ENCODE measurements around the gene NUP54. TPM values are rescaled to one million over a fixed set of nuclear protein-coding genes. Genes with fewer than 3 reads are reported as not detected.
A peak's percentile ranks its signal among the peaks of the same experiment; 100 is the strongest.

Gene NUP54
- total and polyA plus RNA-seq, 2 experiments from 2014 or later = 37.6 to 47.3 TPM

DNA sequence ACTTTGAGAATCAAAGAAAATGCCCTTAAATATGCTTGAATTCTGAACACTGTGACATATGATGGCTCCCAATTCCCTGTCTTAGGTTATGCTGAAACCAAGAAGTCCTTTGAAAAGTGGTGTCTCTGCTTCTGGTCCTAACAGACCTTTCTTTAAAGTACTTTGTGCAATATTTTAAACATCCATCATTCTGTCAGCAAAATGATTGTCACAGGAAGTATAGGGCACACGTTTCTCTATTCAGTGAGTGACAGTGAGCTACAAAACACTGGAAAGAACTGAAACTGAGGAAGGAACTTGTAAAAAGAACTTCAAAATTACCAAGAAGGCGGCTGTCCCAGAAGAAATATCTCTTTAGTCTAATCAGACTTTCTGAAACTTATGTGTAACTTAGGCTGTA lies 12.2 kb upstream of the NUP54 start:
- no peak for DNase-seq
- no peak overlapping the region for H3K4me2 ChIP-seq (ENCODE audit: unreplicated experiment)
- in situ Hi-C loops (cut with MboI) = no loop called here
- TF ChIP-seq EZH2phosphoT487 (IDR thresholded peaks at IDR 0.05; ENCODE audit: insufficient read depth, low read depth) (no peak), EZH2 (IDR thresholded peaks at IDR 0.05; ENCODE audit: insufficient read depth, poor library complexity, severe bottlenecking) (no peak)
- H2AFZ ChIP-seq = no peak overlapping the region
- WGBS, 2 experiments (ENCODE audit: low coverage in 1 of 2, low lambda C conversion rate in 2 of 2, missing lambda C conversion rate in 2 of 2) = 42 to 44% methylated on average over 2 of the region's 2 CpGs
- H3K9me3 ChIP-seq (ENCODE audit: low read depth) = no peaks in the 10 kb centered on the region
- no peaks in the 10 kb centered on the region for H3K27me3 ChIP-seq (replicated peaks; ENCODE audit: insufficient read depth)
- peaks cover 43% of the 10 kb centered on the region for H3K36me3 ChIP-seq (ENCODE audit: low read depth)
- H3K9me2 ChIP-seq (ENCODE audit: insufficient read depth) = no peaks in the 10 kb centered on the region
- no peak overlapping the region for H3K9ac ChIP-seq
- peaks cover 10% of the 10 kb centered on the region; the same call in 1 of the 2 replicates for H3F3A ChIP-seq (ENCODE audit: insufficient read depth)
- no peaks in the 10 kb centered on the region for H3K4me1 ChIP-seq (ENCODE audit: insufficient read depth)
- H3K4me3 ChIP-seq = no peak overlapping the region
- H3K79me2 ChIP-seq (ENCODE audit: insufficient read depth) = no peaks in the 10 kb centered on the region
- no peak overlapping the region for H3K27ac ChIP-seq
- no peaks in the 10 kb centered on the region for H4K20me1 ChIP-seq (ENCODE audit: insufficient read depth)

DNA sequence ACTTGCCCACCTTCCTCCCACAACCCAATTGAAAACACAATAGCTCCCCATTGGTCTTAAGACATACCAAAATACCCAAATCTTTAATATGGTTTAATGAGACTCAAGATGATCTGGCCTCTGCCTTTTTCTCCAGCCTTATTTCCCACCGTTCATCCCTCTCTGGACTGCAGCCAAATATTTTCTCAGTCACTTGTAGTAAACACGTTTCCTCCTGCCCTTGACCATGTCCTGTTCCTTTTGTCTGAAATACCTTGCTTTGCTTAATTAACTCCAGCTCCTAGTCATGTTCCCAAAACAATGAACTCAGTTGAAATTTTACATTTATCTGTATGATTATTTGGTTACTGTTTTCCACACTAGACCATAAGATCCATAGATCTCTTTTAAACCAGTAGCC lies 8.4 kb upstream of the NUP54 start:
- Histone ChIP-seq H3K4me2 (ENCODE audit: unreplicated experiment) (no peak overlapping the region), H3F3A (ENCODE audit: insufficient read depth) (peaks cover 13% of the 10 kb centered on the region; the same call in 1 of the 2 replicates), H3K79me2 (ENCODE audit: insufficient read depth) (no peaks in the 10 kb centered on the region), H3K9me3 (ENCODE audit: low read depth) (no peaks in the 10 kb centered on the region), H3K9me2 (ENCODE audit: insufficient read depth) (no peaks in the 10 kb centered on the region), H3K27ac (no peak overlapping the region), H4K20me1 (ENCODE audit: insufficient read depth) (no peaks in the 10 kb centered on the region), H3K9ac (no peak overlapping the region), H3K4me3 (no peak overlapping the region), H3K27me3 (replicated peaks; ENCODE audit: insufficient read depth) (no peaks in the 10 kb centered on the region), H3K4me1 (ENCODE audit: insufficient read depth) (no peaks in the 10 kb centered on the region), H2AFZ (no peak overlapping the region), H3K36me3 (ENCODE audit: low read depth) (peaks cover 21% of the 10 kb centered on the region; the same call in 1 of the 2 replicates)
- peak; percentile 2 for DNase-seq
- in situ Hi-C loops (cut with MboI) = no loop called here
- no peak for TF ChIP-seq EZH2 (IDR thresholded peaks at IDR 0.05; ENCODE audit: insufficient read depth, poor library complexity, severe bottlenecking)
- TF ChIP-seq EZH2phosphoT487 (IDR thresholded peaks at IDR 0.05; ENCODE audit: insufficient read depth, low read depth) = no peak
- 13 to 18% methylated on average over 2 of the region's 2 CpGs for WGBS, 2 experiments (ENCODE audit: low coverage in 1 of 2, low lambda C conversion rate in 2 of 2, missing lambda C conversion rate in 2 of 2)

DNA sequence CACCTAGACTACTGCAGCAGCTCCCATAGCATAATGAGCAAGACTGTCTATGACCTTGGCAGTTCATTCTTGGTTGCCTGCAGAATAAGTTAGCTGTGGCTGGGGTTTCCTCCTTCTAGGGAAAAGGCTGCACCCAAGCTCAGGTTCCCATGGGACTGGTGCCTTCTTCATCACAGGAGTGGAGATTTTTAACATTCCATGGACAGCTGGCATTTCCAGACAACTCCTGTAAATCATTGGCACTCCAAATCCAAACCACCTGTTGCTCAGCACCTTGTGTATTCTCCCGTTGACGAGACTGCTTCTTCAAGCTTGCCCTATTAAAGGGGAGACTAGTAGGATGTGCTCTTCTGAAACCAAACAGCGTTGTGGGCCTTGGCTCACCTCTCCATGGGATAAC lies 7.8 kb upstream of the NUP54 start:
- H3K4me2 ChIP-seq (ENCODE audit: unreplicated experiment) = no peak overlapping the region
- no peaks in the 10 kb centered on the region for H3K4me1 ChIP-seq (ENCODE audit: insufficient read depth)
- H4K20me1 ChIP-seq (ENCODE audit: insufficient read depth) = no peaks in the 10 kb centered on the region
- TF ChIP-seq EZH2phosphoT487 (IDR thresholded peaks at IDR 0.05; ENCODE audit: insufficient read depth, low read depth) (no peak), EZH2 (IDR thresholded peaks at IDR 0.05; ENCODE audit: insufficient read depth, poor library complexity, severe bottlenecking) (no peak)
- no peaks in the 10 kb centered on the region for H3K27me3 ChIP-seq (replicated peaks; ENCODE audit: insufficient read depth)
- 41 to 47% methylated on average over 3 of the region's 3 CpGs for WGBS, 2 experiments (ENCODE audit: low coverage in 1 of 2, low lambda C conversion rate in 2 of 2, missing lambda C conversion rate in 2 of 2)
- no peaks in the 10 kb centered on the region for H3K9me2 ChIP-seq (ENCODE audit: insufficient read depth)
- H2AFZ ChIP-seq = no peak overlapping the region
- in situ Hi-C loops (cut with MboI) = no loop called here
- H3K79me2 ChIP-seq (ENCODE audit: insufficient read depth) = no peaks in the 10 kb centered on the region
- no peak overlapping the region for H3K27ac ChIP-seq
- H3K9me3 ChIP-seq (ENCODE audit: low read depth) = no peaks in the 10 kb centered on the region
- H3K36me3 ChIP-seq (ENCODE audit: low read depth) = peaks cover 15% of the 10 kb centered on the region; the same call in 1 of the 2 replicates
- H3F3A ChIP-seq (ENCODE audit: insufficient read depth) = peaks cover 14% of the 10 kb centered on the region; the same call in 1 of the 2 replicates
- no peak for DNase-seq
- H3K4me3 ChIP-seq = no peak overlapping the region
- H3K9ac ChIP-seq = no peak overlapping the region

GRCh38 chr4:76153356-76153755 lies 5.2 kb upstream of the NUP54 start:
- H2AFZ ChIP-seq = no peak overlapping the region
- peaks cover 9% of the 10 kb centered on the region for H3K4me1 ChIP-seq (ENCODE audit: insufficient read depth)
- H4K20me1 ChIP-seq (ENCODE audit: insufficient read depth) = no peaks in the 10 kb centered on the region
- DNase-seq = no peak
- peaks cover 14% of the 10 kb centered on the region; the same call in 1 of the 2 replicates for H3F3A ChIP-seq (ENCODE audit: insufficient read depth)
- H3K9me2 ChIP-seq (ENCODE audit: insufficient read depth) = no peaks in the 10 kb centered on the region
- no peak overlapping the region for H3K4me2 ChIP-seq (ENCODE audit: unreplicated experiment)
- 77 to 82% methylated on average over 2 of the region's 2 CpGs for WGBS, 2 experiments (ENCODE audit: low coverage in 1 of 2, low lambda C conversion rate in 2 of 2, missing lambda C conversion rate in 2 of 2)
- no peaks in the 10 kb centered on the region for H3K9me3 ChIP-seq (ENCODE audit: low read depth)
- H3K9ac ChIP-seq = no peak overlapping the region
- TF ChIP-seq EZH2phosphoT487 (IDR thresholded peaks at IDR 0.05; ENCODE audit: insufficient read depth, low read depth) (no peak), EZH2 (IDR thresholded peaks at IDR 0.05; ENCODE audit: insufficient read depth, poor library complexity, severe bottlenecking) (no peak)
- no peaks in the 10 kb centered on the region for H3K27me3 ChIP-seq (replicated peaks; ENCODE audit: insufficient read depth)
- H3K79me2 ChIP-seq (ENCODE audit: insufficient read depth) = peaks cover 16% of the 10 kb centered on the region
- H3K27ac ChIP-seq = no peak overlapping the region
- no peak overlapping the region for H3K4me3 ChIP-seq
- in situ Hi-C loops (cut with MboI) = no loop called here
- H3K36me3 ChIP-seq (ENCODE audit: low read depth) = no peaks in the 10 kb centered on the region

Data from GM23248 (cell line).